Gastrocnemius medialis (tissue), 4 donors: ENCODE measurements around the gene DAPP1.

Experiments
- POLR2A ChIP-seq, 2 donors: fragments of 450-650 bp; IDR thresholded peaks; one replicate each; pipeline ENCODE4 v1.6.1; 2017; ENCODE audit warnings: antibody characterized with exemption in 2 of 2, mild to moderate bottlenecking in 2 of 2, moderate library complexity in 2 of 2
- TF ChIP-seq, protein P1 (sequence below), 5 experiments: fragments of 450-650 bp in 3 of 5; fragments of 200-600 bp in 2 of 5; sonication (generic) in 2 of 5; IDR thresholded peaks in 4 of 5; conservative IDR thresholded peaks in 1 of 5; 1 replicate in 4 of 5; 2 replicates in 1 of 5; pipeline ENCODE4 v1.5.1; 2016 to 2019; ENCODE audit warnings: antibody characterized with exemption in 5 of 5, mild to moderate bottlenecking in 3 of 5, moderate library complexity in 3 of 5

DNA sequence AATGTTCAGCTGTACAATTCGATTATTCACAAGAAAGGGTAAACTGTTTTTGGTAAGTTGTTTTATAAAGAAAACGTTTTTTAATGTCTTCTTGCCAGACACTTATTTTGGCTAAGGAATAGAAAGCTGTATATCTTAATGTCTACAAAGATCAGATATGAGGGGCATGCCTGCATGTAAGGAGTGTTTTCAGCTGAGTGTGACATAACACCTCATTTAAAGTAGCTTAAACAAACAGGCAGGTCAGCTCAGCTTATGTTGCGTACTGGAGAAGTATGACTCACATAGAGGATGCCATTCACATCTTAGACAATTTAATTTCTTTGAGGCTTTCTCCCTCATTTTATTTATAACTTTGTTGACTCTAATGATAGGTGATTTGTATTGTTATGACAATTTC is 47.2 kb downstream of the DAPP1 start:
- TF ChIP-seq POLR2A (IDR thresholded peaks at IDR 0.05) = no peak
- TF ChIP-seq, protein P1, sequence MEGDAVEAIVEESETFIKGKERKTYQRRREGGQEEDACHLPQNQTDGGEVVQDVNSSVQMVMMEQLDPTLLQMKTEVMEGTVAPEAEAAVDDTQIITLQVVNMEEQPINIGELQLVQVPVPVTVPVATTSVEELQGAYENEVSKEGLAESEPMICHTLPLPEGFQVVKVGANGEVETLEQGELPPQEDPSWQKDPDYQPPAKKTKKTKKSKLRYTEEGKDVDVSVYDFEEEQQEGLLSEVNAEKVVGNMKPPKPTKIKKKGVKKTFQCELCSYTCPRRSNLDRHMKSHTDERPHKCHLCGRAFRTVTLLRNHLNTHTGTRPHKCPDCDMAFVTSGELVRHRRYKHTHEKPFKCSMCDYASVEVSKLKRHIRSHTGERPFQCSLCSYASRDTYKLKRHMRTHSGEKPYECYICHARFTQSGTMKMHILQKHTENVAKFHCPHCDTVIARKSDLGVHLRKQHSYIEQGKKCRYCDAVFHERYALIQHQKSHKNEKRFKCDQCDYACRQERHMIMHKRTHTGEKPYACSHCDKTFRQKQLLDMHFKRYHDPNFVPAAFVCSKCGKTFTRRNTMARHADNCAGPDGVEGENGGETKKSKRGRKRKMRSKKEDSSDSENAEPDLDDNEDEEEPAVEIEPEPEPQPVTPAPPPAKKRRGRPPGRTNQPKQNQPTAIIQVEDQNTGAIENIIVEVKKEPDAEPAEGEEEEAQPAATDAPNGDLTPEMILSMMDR (IDR thresholded peaks at IDR 0.05 in 4 of 5, conservative IDR thresholded peaks at IDR 0.05 in 1 of 5) = no peak
